HG03342 (cell line): ENCODE results near the gene SIRT7.

Experiments
- ATAC-seq: cut with Tn5 transposase; IDR thresholded peaks from one replicate; pipeline ENCODE4 v1.9.1; 2021; ENCODE audit warnings: mild to moderate bottlenecking, moderate library complexity; ENCODE audit not compliant: unreplicated experiment

The SIRT7 gene

DNA sequence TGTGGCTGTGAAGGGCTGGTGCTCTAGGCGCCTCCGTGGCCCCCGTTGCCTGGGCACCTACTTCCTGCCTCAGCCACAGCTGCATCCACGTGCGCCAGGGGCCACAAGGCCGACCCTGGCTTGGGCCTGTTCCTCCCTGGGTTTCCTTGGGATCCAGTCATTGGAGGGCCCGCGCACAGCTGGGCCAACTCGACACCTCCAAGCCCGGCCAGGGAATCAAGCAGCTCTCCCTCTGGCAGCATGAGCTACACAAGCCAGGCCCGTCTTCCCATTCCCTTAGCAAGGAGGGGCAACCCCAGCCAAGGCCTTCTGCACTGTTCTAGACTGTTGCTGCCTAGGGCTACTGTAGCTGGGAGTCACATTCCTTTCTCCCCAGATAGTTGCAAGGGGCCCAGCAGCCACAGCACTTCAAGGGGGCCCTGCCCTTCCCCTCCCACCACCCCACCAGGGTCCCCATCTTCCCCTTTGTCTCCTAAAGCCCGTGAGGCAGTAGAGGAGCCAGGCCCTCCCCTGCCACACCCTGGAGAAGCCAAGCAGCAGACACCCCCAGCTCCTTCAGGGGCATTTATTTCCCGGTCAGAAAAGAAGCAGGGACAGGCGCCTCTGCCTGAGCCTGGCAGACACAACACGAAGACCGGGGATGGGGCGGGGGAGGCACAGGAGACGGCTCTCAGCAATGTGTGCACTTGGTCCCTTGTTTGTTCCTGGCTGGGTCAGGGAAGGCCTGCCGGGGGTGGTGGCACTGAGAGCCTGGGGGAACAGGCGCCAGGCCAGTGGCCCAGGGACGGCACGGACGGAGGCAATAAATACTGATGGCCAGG, 50.6 kb downstream of the SIRT7 start:
- ATAC-seq, result no peak

DNA sequence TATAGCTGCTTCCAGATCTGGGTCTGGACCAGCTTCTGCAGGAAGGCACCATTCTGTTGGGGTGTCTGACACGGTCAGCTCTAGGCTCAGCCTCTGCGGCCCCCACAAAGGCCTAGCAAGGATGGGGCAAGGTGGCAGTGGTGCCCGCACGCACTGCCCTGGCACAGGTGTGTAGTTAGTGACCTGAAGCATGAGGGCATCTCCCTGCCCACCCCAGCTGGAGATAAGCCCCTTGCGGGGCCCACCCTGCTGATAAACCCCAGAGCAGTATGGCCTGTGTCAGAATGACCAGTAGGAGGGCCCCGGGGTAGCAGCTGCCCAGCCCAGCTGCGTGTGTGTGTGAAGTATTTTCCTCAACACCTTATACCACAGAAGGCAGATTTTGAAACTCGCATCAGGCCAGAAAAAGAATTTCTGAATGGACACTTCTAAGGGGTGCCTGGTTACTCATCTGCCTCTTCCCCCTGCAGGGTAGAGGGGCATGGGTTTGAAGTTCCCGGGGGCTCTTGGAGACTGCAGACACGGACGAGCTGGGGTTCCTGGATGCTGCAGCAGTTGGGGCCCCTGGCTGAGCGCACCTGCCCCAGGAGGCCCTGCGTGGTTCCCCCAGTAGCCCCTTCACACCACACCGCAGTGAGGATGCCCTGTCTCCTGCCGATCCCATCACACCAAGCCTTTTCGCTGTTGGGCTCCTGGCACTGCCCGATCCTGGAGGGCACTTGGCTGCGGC, 51.4 kb downstream of the SIRT7 start:
- no peak for ATAC-seq

DNA sequence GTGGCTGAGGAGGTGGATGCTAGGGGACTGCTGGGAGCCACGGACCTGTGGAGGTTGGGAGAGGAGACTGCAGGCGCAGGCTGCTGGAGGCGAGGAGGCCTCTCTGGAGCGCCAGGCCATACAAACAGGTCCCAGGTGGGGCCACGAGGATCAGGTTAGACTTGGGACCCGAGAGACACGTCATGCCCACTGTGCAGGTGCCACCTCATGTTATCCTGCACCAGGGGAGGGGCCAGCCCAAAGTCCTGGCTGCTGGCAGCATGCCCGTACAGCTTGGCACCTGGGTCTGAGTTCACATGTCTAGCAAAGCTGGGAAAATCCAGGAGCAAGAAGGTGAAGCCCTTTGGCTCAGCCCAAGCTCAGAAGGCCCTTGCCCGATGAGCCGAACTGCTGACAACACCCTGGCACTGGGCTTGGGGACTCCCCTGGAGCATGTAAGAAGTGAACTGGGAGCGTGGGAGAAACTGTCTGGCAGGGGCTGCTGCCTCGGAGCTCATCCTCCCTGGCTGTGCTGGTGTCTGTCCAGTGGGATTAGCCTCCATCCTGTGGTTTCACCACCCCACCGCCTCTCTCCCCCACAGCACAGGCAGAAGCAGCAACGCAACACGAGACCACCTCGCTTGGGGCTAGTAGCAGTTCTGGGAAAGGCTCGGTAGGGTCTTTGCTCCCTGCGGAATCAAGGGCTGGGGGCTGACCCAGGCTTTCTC, 52.1 kb downstream of the SIRT7 start:
- ATAC-seq, result no peak

DNA sequence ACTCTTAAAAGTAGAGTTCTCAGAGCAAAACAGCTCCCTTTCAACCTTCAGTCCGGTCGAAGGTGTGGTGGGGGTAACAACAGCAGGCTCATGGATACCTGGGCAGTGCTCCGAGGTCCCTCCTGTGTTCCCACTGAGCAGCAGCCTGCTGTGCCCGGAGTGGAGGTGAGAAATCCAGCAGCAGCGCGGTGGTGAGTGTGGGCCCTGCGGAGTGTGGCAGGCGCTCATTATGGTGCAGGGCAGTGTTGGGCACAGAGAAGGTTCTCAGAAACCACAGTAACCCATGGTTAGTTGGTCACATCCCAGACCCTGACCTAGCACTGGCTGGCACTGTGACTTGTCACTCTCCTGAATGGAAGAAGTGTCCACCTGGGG, 52.6 kb downstream of the SIRT7 start:
- ATAC-seq, result no peak

DNA sequence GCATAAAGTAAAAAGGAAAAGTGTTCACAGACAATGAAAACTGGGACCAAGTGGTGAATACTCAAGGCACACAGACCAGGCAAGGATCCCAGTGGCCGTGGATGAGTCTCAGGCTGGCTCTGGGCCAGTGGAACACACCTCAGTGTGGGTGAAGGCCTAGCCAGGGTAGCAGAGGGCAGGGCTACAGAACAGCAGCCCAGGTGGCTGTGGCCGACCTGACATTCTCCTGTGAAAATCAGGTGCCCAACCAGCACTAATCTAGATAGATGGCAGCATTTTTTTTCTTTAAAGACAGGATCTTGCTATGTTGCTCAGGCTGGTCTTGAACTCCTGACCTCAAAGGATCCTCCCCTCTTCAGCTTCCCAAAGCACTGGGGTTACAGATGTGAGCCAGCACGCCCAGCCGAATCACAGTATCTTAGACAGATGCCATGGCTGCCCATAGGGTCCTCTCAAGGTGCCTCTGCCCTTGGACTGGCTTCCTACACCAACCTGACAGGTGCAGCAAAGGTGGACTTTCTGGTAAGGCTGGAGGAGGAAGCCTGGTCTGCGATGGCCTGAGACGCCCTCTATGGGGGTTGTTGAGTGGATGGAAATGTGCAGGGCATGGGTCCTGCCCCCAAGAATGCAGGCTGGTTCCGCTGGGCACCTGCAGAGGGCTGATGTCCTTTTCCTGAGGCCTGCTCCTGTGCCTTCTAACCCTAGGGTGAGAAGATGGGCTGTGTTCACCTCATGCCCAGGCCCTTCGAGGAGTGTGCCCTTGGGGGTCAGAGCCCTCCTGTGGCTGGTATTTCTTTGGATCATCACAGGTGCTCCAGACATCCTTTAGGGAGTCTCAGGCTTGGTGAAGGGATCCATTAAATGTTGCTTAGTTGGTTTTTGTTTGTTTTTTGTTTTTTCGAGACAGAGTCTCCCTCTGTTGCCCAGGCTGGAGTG, 53.9 kb downstream of the SIRT7 start:
- ATAC-seq, result no peak

DNA sequence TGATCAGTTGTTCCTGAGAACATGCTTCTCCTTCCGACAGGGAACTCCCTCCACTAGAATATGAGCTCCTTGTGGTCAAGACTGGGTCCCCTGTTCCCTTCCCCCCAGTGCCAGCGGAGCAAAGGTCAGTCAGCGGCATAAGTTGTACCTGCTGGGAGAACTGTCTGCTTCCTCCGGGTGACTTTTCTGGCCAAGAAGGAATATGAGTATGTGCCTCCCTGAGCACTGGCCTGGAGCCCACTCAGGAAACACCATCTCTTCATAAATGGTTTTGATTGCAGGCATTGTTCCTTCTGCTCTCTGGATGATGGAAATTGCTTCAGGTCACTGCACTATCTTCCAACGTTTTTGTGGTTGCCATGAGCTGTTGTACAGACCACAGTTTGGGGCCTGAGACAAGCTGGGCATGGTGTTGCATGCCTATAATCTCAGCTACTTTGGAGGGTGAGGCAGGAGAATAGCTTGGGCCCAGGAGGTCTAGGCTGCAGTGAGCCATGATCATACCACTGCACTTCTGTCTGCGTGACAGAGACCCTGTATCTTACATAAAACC, 54.8 kb downstream of the SIRT7 start:
- no peak for ATAC-seq
